ENCODE measurements around the gene SGMS1. TPM values are rescaled to one million over a fixed set of nuclear protein-coding genes. Genes with fewer than 3 reads are reported as not detected.

SGMS1 gene
- total RNA-seq, 1 donor from 2014 or later = 128 TPM

GRCh38 chr10:50398381-50398780 is 225.4 kb downstream of the SGMS1 start:
- no peak for DNase-seq (ENCODE audit: low spot score in 2 of 2)
- intact Hi-C loops (cut with DNase I) = no loop called here
- no peaks in the 10 kb centered on the region for H3K36me3 ChIP-seq
- peaks cover 0 to 7% of the 10 kb centered on the region in 2 donors for H3K4me1 ChIP-seq
- H3K27me3 ChIP-seq = no peaks in the 10 kb centered on the region
- H3K4me3 ChIP-seq = no peak overlapping the region
- no peak overlapping the region for H3K27ac ChIP-seq
- TF ChIP-seq CTCF (IDR thresholded peaks at IDR 0.05) = no peak
- H3K9me3 ChIP-seq = no peaks in the 10 kb centered on the region

GRCh38 chr10:50397312-50398140 is 226.2 kb downstream of the SGMS1 start:
- H3K27me3 ChIP-seq = no peaks in the 10 kb centered on the region
- H3K9me3 ChIP-seq = no peaks in the 10 kb centered on the region
- DNase-seq (ENCODE audit: low spot score in 2 of 2) = no peak
- H3K36me3 ChIP-seq = no peaks in the 10 kb centered on the region
- H3K4me1 ChIP-seq = peaks cover 0 to 7% of the 10 kb centered on the region in 2 donors
- H3K27ac ChIP-seq = no peak overlapping the region
- intact Hi-C loops (cut with DNase I) = no loop called here
- H3K4me3 ChIP-seq = no peak overlapping the region
- no peak for TF ChIP-seq CTCF (IDR thresholded peaks at IDR 0.05)

DNA sequence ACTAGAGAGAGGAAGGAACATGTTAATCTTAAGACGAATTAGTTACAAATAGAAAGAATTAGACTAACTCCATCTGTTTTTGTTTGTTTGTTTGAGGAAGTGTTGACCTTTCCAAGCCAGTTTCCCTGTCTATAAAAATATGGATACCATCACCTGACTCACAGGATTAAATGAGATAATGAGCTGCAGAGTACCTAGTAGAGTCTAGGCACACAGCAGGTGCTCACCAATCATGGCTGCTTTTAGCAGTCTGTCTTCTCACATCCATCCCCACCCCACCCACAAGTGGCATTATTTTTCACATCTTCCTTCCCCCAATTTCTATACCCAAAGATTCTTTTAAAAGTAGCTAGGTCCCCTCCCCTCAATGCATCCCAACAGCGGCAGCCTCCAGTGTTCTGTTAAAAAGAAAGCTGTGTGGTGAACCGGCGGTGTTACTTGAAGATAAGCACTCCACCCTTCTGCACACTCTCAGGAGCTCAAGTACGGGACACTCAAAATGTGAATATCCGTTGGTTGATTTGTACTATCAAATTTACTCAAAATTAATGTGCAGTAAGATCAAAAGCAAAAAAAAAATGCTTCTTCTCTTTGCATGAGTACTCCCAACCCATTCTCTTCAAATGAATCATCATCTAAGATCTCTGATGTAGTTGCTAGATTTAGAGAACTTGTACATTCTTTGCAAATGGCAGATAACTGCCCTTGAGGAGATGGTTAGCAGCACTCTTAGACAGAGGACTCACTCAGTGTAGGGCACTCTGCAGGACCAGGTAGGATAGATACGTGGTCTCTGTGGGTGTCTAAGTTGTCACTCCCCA is 227.1 kb downstream of the SGMS1 start:
- intact Hi-C loops (cut with DNase I) = no loop called here
- H3K9me3 ChIP-seq = no peaks in the 10 kb centered on the region
- H3K4me3 ChIP-seq = no peak overlapping the region
- no peak overlapping the region for H3K27ac ChIP-seq
- no peaks in the 10 kb centered on the region for H3K27me3 ChIP-seq
- H3K4me1 ChIP-seq = peaks cover 0 to 7% of the 10 kb centered on the region in 2 donors
- TF ChIP-seq CTCF (IDR thresholded peaks at IDR 0.05) = no peak
- H3K36me3 ChIP-seq = no peaks in the 10 kb centered on the region
- no peak for DNase-seq (ENCODE audit: low spot score in 2 of 2)

- Histone ChIP-seq H3K4me1 (peaks cover 0 to 7% of the 10 kb centered on the region in 2 donors), H3K4me3 (no peak overlapping the region), H3K9me3 (no peaks in the 10 kb centered on the region), H3K27ac (no peak overlapping the region), H3K36me3 (no peaks in the 10 kb centered on the region), H3K27me3 (no peaks in the 10 kb centered on the region)
- intact Hi-C loops (cut with DNase I) = no loop called here
- DNase-seq (ENCODE audit: low spot score in 2 of 2) = no peak
- TF ChIP-seq CTCF (IDR thresholded peaks at IDR 0.05) = no peak
Observed at GRCh38 chr10:50395851-50396250, 227.9 kb downstream of the SGMS1 start.

DNA sequence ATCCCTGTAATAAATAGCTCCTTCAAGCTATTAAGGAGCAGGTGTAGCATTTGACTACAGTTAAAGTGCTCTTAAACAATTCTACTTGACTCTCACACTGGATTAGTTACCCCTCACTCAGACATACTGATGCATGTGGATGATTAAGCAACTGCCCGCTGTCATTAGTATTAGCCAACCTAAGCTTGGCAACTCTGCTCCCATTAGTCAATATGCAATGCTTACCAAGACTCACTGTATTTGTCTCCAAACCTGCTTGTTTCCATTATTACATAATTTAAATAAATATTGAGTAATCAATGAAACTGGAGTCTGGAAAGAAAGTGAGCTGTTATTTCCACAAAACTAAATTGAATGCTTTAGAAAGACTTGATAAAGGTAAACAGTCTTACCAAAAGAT is 228.5 kb downstream of the SGMS1 start:
- H3K9me3 ChIP-seq = no peaks in the 10 kb centered on the region
- no peaks in the 10 kb centered on the region for H3K27me3 ChIP-seq
- DNase-seq (ENCODE audit: low spot score in 2 of 2) = peak in 1 of 2 donors; percentile 68
- no peaks in the 10 kb centered on the region for H3K36me3 ChIP-seq
- no peak overlapping the region for H3K4me3 ChIP-seq
- no peak overlapping the region for H3K27ac ChIP-seq
- intact Hi-C loops (cut with DNase I) = no loop called here
- TF ChIP-seq CTCF (IDR thresholded peaks at IDR 0.05) = no peak
- H3K4me1 ChIP-seq = peaks cover 0 to 7% of the 10 kb centered on the region in 2 donors

Data from ascending aorta (tissue), 2 donors.